GM20000 (cell line): ENCODE results near the gene TMEM125.

ENCODE experiments used
- DNase-seq: peaks from one replicate; pipeline ENCODE4 v3.0.0; 2012; ENCODE audit warnings: low spot score
- CTCF ChIP-seq: IDR thresholded peaks from 2 replicates; pipeline ENCODE4 v1.5.1; 2012; ENCODE audit warnings: mild to moderate bottlenecking, control low read depth; ENCODE audit errors: extremely low read depth, missing control alignments

TMEM125 gene

GRCh38 chr1:43269627-43270375, at the start of gene TMEM125:
TMEM125 (plus strand) TSS chr1:43269983; CDS start chr1:43272723, 2,740 bp downstream.
- TF ChIP-seq CTCF, result no peak
- peak; percentile 10 for DNase-seq

GRCh38 chr1:43220905-43221778, 48.6 kb upstream of the TMEM125 start:
- DNase-seq, result peak; percentile 53
- TF ChIP-seq CTCF, result no peak

DNA sequence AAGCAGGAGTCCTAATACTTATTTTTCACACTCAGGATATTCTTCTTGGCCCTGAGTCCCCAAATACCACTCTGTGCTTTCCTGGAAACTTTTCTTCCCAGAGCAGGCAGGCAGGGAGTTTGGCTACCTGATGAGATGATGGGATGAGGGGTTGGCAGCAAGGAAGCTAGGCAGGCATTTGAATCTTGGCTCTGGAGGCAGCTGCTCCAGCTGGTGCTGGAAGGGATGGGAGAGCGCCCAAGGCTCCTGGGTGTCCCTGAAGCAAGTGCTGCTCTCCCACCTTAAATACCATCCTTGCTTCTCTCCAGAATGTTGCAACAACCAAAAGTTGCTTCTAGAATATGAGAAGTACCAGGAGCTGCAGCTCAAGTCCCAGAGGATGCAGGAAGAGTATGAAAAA, 48.0 kb upstream of the TMEM125 start:
- TF ChIP-seq CTCF, result no peak
- DNase-seq, result no peak

GRCh38 chr1:43222879-43223278, 46.9 kb upstream of the TMEM125 start:
- DNase-seq, result no peak
- TF ChIP-seq CTCF, result no peak

GRCh38 chr1:43225168-43225567, 44.6 kb upstream of the TMEM125 start:
- TF ChIP-seq CTCF, result no peak
- DNase-seq, result no peak

DNA sequence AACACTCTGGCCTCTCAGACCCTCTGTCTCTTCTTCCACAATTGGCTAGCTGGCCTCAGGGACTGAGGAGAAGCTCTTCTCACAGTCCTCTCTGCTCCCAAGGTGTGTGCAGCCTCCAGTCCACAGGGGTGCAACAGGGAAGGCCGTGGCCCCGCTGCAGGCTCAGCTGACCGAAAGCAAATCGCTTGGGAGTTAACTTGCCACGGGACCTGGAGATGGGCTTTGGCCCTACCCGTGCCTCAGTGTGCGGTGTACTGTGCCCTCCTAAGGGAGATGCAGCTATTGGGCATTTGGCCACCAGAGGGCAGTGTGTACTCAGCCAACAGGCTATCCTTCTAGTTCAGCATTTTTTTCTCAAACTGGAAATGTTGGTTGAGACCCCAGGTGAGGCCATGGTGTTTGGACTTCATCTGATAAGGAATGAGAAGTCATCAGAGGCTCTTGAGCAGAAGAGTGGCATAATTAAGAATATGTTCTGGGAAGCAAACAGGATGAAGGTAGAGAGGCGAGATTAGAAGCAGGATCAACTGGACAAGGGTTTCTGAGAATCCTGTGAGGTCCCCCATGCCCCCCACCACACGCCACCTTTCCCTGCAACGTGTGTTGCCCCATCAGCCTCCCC, 42.5 kb upstream of the TMEM125 start:
- peak; percentile 91 for TF ChIP-seq CTCF
- peak; percentile 72 for DNase-seq
